ENCODE measurements around the gene ANP32A. TPM values are rescaled to one million over a fixed set of nuclear protein-coding genes. Genes with fewer than 3 reads are reported as not detected.

ANP32A gene
- total RNA-seq, 5 donors from 2014 or later (not counting 1 experiment from before 2014, with no cell fraction given), result 93.2 to 123 (median 116) TPM

GRCh38 chr15:68749365-68749764 lies 71.3 kb downstream of the ANP32A start:
- H3K4me3 ChIP-seq (ENCODE audit: control insufficient read depth in 1 of 2, extremely low read depth in 1 of 2, low read length in 1 of 2), result no peak overlapping the region
- no peak overlapping the region for H3K4me3 Mint-ChIP-seq
- H3K4me1 Mint-ChIP-seq, result peaks cover 0 to 2% (median 2%) of the 10 kb centered on the region in 3 donors
- H3K27me3 ChIP-seq (replicated peaks in 1 of 2; ENCODE audit: control insufficient read depth in 2 of 2, extremely low read depth in 1 of 2, insufficient read depth in 2 of 2, low read length in 1 of 2), result peaks cover 0 to 4% of the 10 kb centered on the region in 2 experiments
- POLR2A ChIA-PET, result no interaction called here
- H3K4me1 ChIP-seq (ENCODE audit: control insufficient read depth in 1 of 2, extremely low read depth in 1 of 2, insufficient read depth in 2 of 2, low read length in 2 of 2), result no peaks in the 10 kb centered on the region
- no peak overlapping the region for H3K27ac ChIP-seq (ENCODE audit: low read length)
- no peak for ATAC-seq (replicated peaks in 1 of 4)
- no peak for DNase-seq
- peaks cover 0 to 3% of the 10 kb centered on the region in 2 donors for H3K27me3 Mint-ChIP-seq
- H3K36me3 ChIP-seq (ENCODE audit: control insufficient read depth in 2 of 2, extremely low read depth in 1 of 2, insufficient read depth in 1 of 2, low read length in 1 of 2), result no peaks in the 10 kb centered on the region
- CTCF ChIA-PET, result no interaction called here
- H3K9me3 Mint-ChIP-seq, result no peaks in the 10 kb centered on the region
- H3K36me3 Mint-ChIP-seq, result no peaks in the 10 kb centered on the region
- no peak overlapping the region for H3K27ac Mint-ChIP-seq
- no peaks in the 10 kb centered on the region for H3K9me3 ChIP-seq
- WGBS (ENCODE audit: insufficient coverage), result 76% methylated on average over 5 of the region's 7 CpGs

GRCh38 chr15:68743256-68743655 lies 77.4 kb downstream of the ANP32A start:
- ATAC-seq (replicated peaks in 1 of 4) (no peak), DNase-seq (no peak)
- no peaks in the 10 kb centered on the region for H3K4me1 ChIP-seq (ENCODE audit: control insufficient read depth in 1 of 2, extremely low read depth in 1 of 2, insufficient read depth in 2 of 2, low read length in 2 of 2)
- Mint-ChIP-seq H3K9me3 (no peaks in the 10 kb centered on the region), H3K27ac (no peak overlapping the region), H3K4me3 (no peak overlapping the region), H3K27me3 (peaks cover 0 to 3% of the 10 kb centered on the region in 2 donors), H3K36me3 (no peaks in the 10 kb centered on the region), H3K4me1 (no peaks in the 10 kb centered on the region)
- no peak overlapping the region for H3K27ac ChIP-seq (ENCODE audit: low read length)
- ChIA-PET POLR2A (no interaction called here), CTCF (no interaction called here)
- H3K4me3 ChIP-seq (ENCODE audit: control insufficient read depth in 1 of 2, extremely low read depth in 1 of 2, low read length in 1 of 2), result no peak overlapping the region
- peaks cover 0 to 4% of the 10 kb centered on the region in 2 experiments for H3K27me3 ChIP-seq (replicated peaks in 1 of 2; ENCODE audit: control insufficient read depth in 2 of 2, extremely low read depth in 1 of 2, insufficient read depth in 2 of 2, low read length in 1 of 2)
- H3K9me3 ChIP-seq, result no peaks in the 10 kb centered on the region
- WGBS (ENCODE audit: insufficient coverage), result 100% methylated on average over 1 of the region's 3 CpGs
- no peaks in the 10 kb centered on the region for H3K36me3 ChIP-seq (ENCODE audit: control insufficient read depth in 2 of 2, extremely low read depth in 1 of 2, insufficient read depth in 1 of 2, low read length in 1 of 2)

- H3K27me3 ChIP-seq (replicated peaks in 1 of 2; ENCODE audit: control insufficient read depth in 2 of 2, extremely low read depth in 1 of 2, insufficient read depth in 2 of 2, low read length in 1 of 2), result no peaks in the 10 kb centered on the region
- ChIA-PET CTCF (interaction anchor here in 1 of 2 donors (0.5 to 0.6 kb wide), 2 partner anchors 20 to 69 kb away, joined by 3 to 5 read pairs; no protein-coding TSS in a partner anchor), POLR2A (no interaction called here)
Measured at GRCh38 chr15:68739390-68740080, 81.2 kb downstream of the ANP32A start.

GRCh38 chr15:68735610-68736009 lies 85.1 kb downstream of the ANP32A start:
- H3K27ac Mint-ChIP-seq, result no peak overlapping the region
- DNase-seq (no peak), ATAC-seq (replicated peaks in 1 of 4) (no peak)
- Histone ChIP-seq H3K27me3 (replicated peaks in 1 of 2; ENCODE audit: control insufficient read depth in 2 of 2, extremely low read depth in 1 of 2, insufficient read depth in 2 of 2, low read length in 1 of 2) (peaks cover 0 to 6% of the 10 kb centered on the region in 2 experiments), H3K27ac (ENCODE audit: low read length) (no peak overlapping the region), H3K4me1 (ENCODE audit: control insufficient read depth in 1 of 2, extremely low read depth in 1 of 2, insufficient read depth in 2 of 2, low read length in 2 of 2) (no peaks in the 10 kb centered on the region), H3K36me3 (ENCODE audit: control insufficient read depth in 2 of 2, extremely low read depth in 1 of 2, insufficient read depth in 1 of 2, low read length in 1 of 2) (no peaks in the 10 kb centered on the region), H3K9me3 (no peaks in the 10 kb centered on the region), H3K4me3 (ENCODE audit: control insufficient read depth in 1 of 2, extremely low read depth in 1 of 2, low read length in 1 of 2) (no peak overlapping the region)
- ChIA-PET POLR2A (no interaction called here), CTCF (interaction anchor here (0.6 to 0.8 kb wide), 5 partner anchors 46 to 142 kb away, joined by 3 to 10 read pairs (median 3); no protein-coding TSS in a partner anchor)
- H3K9me3 Mint-ChIP-seq, result no peaks in the 10 kb centered on the region
- no peak overlapping the region for H3K4me3 Mint-ChIP-seq
- peaks cover 0 to 7% (median 5%) of the 10 kb centered on the region in 3 donors for H3K4me1 Mint-ChIP-seq
- H3K27me3 Mint-ChIP-seq, result no peaks in the 10 kb centered on the region
- no peaks in the 10 kb centered on the region for H3K36me3 Mint-ChIP-seq

More at GRCh38 chr15:68739390-68740080, 81.2 kb downstream of the ANP32A start:
- WGBS (ENCODE audit: insufficient coverage), result 85% methylated on average over 5 of the region's 6 CpGs
- DNase-seq (no peak), ATAC-seq (replicated peaks in 1 of 4) (no peak)
- Histone ChIP-seq H3K27ac (ENCODE audit: low read length) (no peak overlapping the region), H3K4me3 (ENCODE audit: control insufficient read depth in 1 of 2, extremely low read depth in 1 of 2, low read length in 1 of 2) (no peak overlapping the region), H3K9me3 (no peaks in the 10 kb centered on the region), H3K36me3 (ENCODE audit: control insufficient read depth in 2 of 2, extremely low read depth in 1 of 2, insufficient read depth in 1 of 2, low read length in 1 of 2) (no peaks in the 10 kb centered on the region), H3K4me1 (ENCODE audit: control insufficient read depth in 1 of 2, extremely low read depth in 1 of 2, insufficient read depth in 2 of 2, low read length in 2 of 2) (no peaks in the 10 kb centered on the region)
- Mint-ChIP-seq H3K4me3 (no peak overlapping the region), H3K27me3 (no peaks in the 10 kb centered on the region), H3K27ac (no peak overlapping the region), H3K9me3 (no peaks in the 10 kb centered on the region), H3K4me1 (peaks cover 0 to 2% (median 0%) of the 10 kb centered on the region in 3 donors), H3K36me3 (no peaks in the 10 kb centered on the region)

- ChIA-PET CTCF (interaction anchor here in 1 of 2 donors (0.8 kb wide), 1 partner anchor 94 kb away, joined by 3 read pairs; no protein-coding TSS in a partner anchor), POLR2A (no interaction called here)
- H3K4me3 Mint-ChIP-seq, result no peak overlapping the region
Measured at GRCh38 chr15:68734881-68735280, 85.8 kb downstream of the ANP32A start.

GRCh38 chr15:68734352-68734751 lies 86.3 kb downstream of the ANP32A start:
- Mint-ChIP-seq H3K27me3 (no peaks in the 10 kb centered on the region), H3K9me3 (no peaks in the 10 kb centered on the region), H3K4me3 (no peak overlapping the region), H3K27ac (no peak overlapping the region), H3K36me3 (no peaks in the 10 kb centered on the region), H3K4me1 (peaks cover 0 to 7% (median 5%) of the 10 kb centered on the region in 3 donors)
- ChIA-PET POLR2A (no interaction called here), CTCF (no interaction called here)
- Histone ChIP-seq H3K27me3 (replicated peaks in 1 of 2; ENCODE audit: control insufficient read depth in 2 of 2, extremely low read depth in 1 of 2, insufficient read depth in 2 of 2, low read length in 1 of 2) (peaks cover 0 to 10% of the 10 kb centered on the region in 2 experiments), H3K27ac (ENCODE audit: low read length) (no peak overlapping the region), H3K36me3 (ENCODE audit: control insufficient read depth in 2 of 2, extremely low read depth in 1 of 2, insufficient read depth in 1 of 2, low read length in 1 of 2) (no peaks in the 10 kb centered on the region), H3K4me3 (ENCODE audit: control insufficient read depth in 1 of 2, extremely low read depth in 1 of 2, low read length in 1 of 2) (no peak overlapping the region), H3K4me1 (ENCODE audit: control insufficient read depth in 1 of 2, extremely low read depth in 1 of 2, insufficient read depth in 2 of 2, low read length in 2 of 2) (no peaks in the 10 kb centered on the region), H3K9me3 (no peaks in the 10 kb centered on the region)
- DNase-seq (no peak), ATAC-seq (replicated peaks in 1 of 4) (no peak)

More at GRCh38 chr15:68734881-68735280, 85.8 kb downstream of the ANP32A start:
- H3K9me3 Mint-ChIP-seq, result no peaks in the 10 kb centered on the region
- H3K27me3 ChIP-seq (replicated peaks in 1 of 2; ENCODE audit: control insufficient read depth in 2 of 2, extremely low read depth in 1 of 2, insufficient read depth in 2 of 2, low read length in 1 of 2), result peaks cover 0 to 10% of the 10 kb centered on the region in 2 experiments
- H3K36me3 Mint-ChIP-seq, result no peaks in the 10 kb centered on the region
- no peaks in the 10 kb centered on the region for H3K36me3 ChIP-seq (ENCODE audit: control insufficient read depth in 2 of 2, extremely low read depth in 1 of 2, insufficient read depth in 1 of 2, low read length in 1 of 2)
- H3K27ac ChIP-seq (ENCODE audit: low read length), result no peak overlapping the region
- peaks cover 0 to 7% (median 5%) of the 10 kb centered on the region in 3 donors for H3K4me1 Mint-ChIP-seq
- no peak overlapping the region for H3K4me3 ChIP-seq (ENCODE audit: control insufficient read depth in 1 of 2, extremely low read depth in 1 of 2, low read length in 1 of 2)
- no peak for DNase-seq
- no peak for ATAC-seq (replicated peaks in 1 of 4)
- H3K4me1 ChIP-seq (ENCODE audit: control insufficient read depth in 1 of 2, extremely low read depth in 1 of 2, insufficient read depth in 2 of 2, low read length in 2 of 2), result no peaks in the 10 kb centered on the region
- no peaks in the 10 kb centered on the region for H3K9me3 ChIP-seq
- no peak overlapping the region for H3K27ac Mint-ChIP-seq
- no peaks in the 10 kb centered on the region for H3K27me3 Mint-ChIP-seq

All from T-cell (primary cell).